ENCODE results near the gene UBXN10.

DNA sequence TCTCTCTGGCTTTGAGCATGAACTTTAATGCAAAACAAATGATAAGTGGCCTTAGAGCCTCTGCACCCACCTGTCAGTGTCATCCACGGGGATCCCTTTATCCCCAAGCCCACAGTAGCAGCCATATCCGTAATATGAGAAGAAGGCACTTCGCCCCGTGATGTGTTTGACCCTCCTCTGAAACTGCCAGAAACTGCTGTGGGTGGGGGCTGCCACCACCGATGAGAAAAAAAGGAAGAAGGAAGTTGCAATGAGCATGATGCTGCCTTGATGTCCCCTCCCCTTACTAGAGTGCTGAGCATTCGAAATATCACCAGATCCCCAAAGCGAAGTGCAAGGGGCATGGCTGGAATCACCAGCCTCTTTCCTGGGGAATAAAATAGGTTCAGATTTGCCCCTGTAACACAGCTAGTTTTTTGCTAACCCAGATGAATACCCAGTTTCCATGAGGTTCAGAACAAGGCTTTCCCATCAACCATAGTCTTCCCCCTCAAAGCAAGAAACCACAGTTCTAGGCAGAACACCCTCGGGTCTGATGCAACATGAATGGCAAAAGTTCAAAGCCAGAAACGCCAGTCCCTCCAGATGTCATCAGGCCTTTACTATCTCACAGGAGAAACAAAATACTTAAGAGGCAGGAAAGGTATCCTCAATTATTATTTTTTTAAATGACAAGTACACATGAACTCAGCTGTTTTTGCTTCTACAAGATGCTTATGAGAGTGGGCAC is 10.8 kb upstream of the UBXN10 start:
- TF ChIP-seq, protein P1, sequence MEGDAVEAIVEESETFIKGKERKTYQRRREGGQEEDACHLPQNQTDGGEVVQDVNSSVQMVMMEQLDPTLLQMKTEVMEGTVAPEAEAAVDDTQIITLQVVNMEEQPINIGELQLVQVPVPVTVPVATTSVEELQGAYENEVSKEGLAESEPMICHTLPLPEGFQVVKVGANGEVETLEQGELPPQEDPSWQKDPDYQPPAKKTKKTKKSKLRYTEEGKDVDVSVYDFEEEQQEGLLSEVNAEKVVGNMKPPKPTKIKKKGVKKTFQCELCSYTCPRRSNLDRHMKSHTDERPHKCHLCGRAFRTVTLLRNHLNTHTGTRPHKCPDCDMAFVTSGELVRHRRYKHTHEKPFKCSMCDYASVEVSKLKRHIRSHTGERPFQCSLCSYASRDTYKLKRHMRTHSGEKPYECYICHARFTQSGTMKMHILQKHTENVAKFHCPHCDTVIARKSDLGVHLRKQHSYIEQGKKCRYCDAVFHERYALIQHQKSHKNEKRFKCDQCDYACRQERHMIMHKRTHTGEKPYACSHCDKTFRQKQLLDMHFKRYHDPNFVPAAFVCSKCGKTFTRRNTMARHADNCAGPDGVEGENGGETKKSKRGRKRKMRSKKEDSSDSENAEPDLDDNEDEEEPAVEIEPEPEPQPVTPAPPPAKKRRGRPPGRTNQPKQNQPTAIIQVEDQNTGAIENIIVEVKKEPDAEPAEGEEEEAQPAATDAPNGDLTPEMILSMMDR (IDR thresholded peaks at IDR 0.05): no peak
- no peak for TF ChIP-seq POLR2A (IDR thresholded peaks at IDR 0.05)

All from uterus (tissue), 2 donors.